ENCODE measurements around the gene NDUFB7.
"Not testable (repeated sequence)": the region's sequence is repeated elsewhere in the genome, so short reads cannot be mapped to it uniquely, and the experiment has no call there.

Gene NDUFB7

GRCh38 chr19:14570864-14571527, 870 bp downstream of the NDUFB7 start:
- DNase-seq = no peak

GRCh38 chr19:14567079-14567478, 4.8 kb downstream of the NDUFB7 start:
- DNase-seq = no peak

- peak in 1 of 5 experiments; percentile 20 for DNase-seq
Measured at GRCh38 chr19:14566712-14567077, 5.2 kb downstream of the NDUFB7 start.

- peak in 1 of 5 experiments; percentile 11 for DNase-seq
Measured at GRCh38 chr19:14565765-14566711, 5.8 kb downstream of the NDUFB7 start.

- no peak for DNase-seq
Measured at GRCh38 chr19:14565298-14565679, 6.6 kb downstream of the NDUFB7 start.

- not testable (repeated sequence) for DNase-seq
Measured at GRCh38 chr19:14564652-14565297, 7.1 kb downstream of the NDUFB7 start.

- DNase-seq = peak in 3 of 5 experiments; percentile 15 to 51 (median 51)
Measured at GRCh38 chr19:14563989-14564651, 7.7 kb downstream of the NDUFB7 start.

- no peak for DNase-seq
Measured at GRCh38 chr19:14563590-14563926, 8.3 kb downstream of the NDUFB7 start.

GRCh38 chr19:14562660-14563589, 8.9 kb downstream of the NDUFB7 start:
- DNase-seq = no peak

- DNase-seq = peak in 1 of 5 experiments; percentile 24
Measured at GRCh38 chr19:14561847-14562351, 10.0 kb downstream of the NDUFB7 start.

GRCh38 chr19:14561249-14561648, 10.6 kb downstream of the NDUFB7 start:
- DNase-seq = no peak

GRCh38 chr19:14560776-14561108, 11.1 kb downstream of the NDUFB7 start:
- DNase-seq = no peak

- DNase-seq = no peak
Measured at GRCh38 chr19:14559916-14560775, 11.7 kb downstream of the NDUFB7 start.

GRCh38 chr19:14558370-14559066, 13.3 kb downstream of the NDUFB7 start:
- DNase-seq = no peak

GRCh38 chr19:14556662-14557188, 15.1 kb downstream of the NDUFB7 start:
- DNase-seq = peak; percentile 47 to 76 (median 59)

- DNase-seq = no peak
Measured at GRCh38 chr19:14555918-14556661, 15.8 kb downstream of the NDUFB7 start.

- DNase-seq = no peak
Measured at GRCh38 chr19:14554382-14554812, 17.5 kb downstream of the NDUFB7 start.

- no peak for DNase-seq
Measured at GRCh38 chr19:14553939-14554243, 18.0 kb downstream of the NDUFB7 start.
